ENCODE results near the gene ARMH4.

ARMH4 gene

DNA sequence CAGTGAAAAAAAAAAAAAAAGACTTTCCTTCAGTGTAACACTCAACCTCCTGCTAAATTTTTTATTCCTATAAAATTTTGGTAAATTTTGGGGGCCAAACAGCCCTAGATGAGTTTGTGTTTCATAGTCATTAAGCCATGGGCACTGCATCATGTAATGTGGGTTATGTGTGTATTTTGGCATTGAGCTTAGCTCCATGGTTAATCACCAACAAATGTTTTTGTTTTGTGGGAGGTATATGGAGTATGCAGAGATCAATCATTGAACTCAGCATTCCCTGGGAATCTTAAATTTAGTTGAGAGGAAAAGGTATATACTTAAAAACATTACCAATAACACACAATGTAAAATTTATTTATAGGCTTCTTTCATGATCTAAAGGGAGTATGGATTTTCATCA lies 8.5 kb upstream of the ARMH4 start:
- TF ChIP-seq POLR2AphosphoS5 (IDR thresholded peaks at IDR 0.05; ENCODE audit: low read depth, low read length) (no peak), SIN3A (IDR thresholded peaks at IDR 0.05; ENCODE audit: borderline replicate concordance, insufficient read depth, low read length) (no peak), TAF1 (IDR thresholded peaks at IDR 0.05; ENCODE audit: borderline replicate concordance, insufficient read depth, low read length) (no peak), FOXP2 (optimal IDR thresholded peaks at IDR 0.05; ENCODE audit: borderline replicate concordance, extremely low read depth, extremely low read length, insufficient read depth) (no peak)
- TF ChIP-seq, protein P1, sequence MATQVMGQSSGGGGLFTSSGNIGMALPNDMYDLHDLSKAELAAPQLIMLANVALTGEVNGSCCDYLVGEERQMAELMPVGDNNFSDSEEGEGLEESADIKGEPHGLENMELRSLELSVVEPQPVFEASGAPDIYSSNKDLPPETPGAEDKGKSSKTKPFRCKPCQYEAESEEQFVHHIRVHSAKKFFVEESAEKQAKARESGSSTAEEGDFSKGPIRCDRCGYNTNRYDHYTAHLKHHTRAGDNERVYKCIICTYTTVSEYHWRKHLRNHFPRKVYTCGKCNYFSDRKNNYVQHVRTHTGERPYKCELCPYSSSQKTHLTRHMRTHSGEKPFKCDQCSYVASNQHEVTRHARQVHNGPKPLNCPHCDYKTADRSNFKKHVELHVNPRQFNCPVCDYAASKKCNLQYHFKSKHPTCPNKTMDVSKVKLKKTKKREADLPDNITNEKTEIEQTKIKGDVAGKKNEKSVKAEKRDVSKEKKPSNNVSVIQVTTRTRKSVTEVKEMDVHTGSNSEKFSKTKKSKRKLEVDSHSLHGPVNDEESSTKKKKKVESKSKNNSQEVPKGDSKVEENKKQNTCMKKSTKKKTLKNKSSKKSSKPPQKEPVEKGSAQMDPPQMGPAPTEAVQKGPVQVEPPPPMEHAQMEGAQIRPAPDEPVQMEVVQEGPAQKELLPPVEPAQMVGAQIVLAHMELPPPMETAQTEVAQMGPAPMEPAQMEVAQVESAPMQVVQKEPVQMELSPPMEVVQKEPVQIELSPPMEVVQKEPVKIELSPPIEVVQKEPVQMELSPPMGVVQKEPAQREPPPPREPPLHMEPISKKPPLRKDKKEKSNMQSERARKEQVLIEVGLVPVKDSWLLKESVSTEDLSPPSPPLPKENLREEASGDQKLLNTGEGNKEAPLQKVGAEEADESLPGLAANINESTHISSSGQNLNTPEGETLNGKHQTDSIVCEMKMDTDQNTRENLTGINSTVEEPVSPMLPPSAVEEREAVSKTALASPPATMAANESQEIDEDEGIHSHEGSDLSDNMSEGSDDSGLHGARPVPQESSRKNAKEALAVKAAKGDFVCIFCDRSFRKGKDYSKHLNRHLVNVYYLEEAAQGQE (IDR thresholded peaks at IDR 0.05; ENCODE audit: insufficient read depth in 1 of 2, low read depth in 2 of 2, low read length in 2 of 2): no peak

DNA sequence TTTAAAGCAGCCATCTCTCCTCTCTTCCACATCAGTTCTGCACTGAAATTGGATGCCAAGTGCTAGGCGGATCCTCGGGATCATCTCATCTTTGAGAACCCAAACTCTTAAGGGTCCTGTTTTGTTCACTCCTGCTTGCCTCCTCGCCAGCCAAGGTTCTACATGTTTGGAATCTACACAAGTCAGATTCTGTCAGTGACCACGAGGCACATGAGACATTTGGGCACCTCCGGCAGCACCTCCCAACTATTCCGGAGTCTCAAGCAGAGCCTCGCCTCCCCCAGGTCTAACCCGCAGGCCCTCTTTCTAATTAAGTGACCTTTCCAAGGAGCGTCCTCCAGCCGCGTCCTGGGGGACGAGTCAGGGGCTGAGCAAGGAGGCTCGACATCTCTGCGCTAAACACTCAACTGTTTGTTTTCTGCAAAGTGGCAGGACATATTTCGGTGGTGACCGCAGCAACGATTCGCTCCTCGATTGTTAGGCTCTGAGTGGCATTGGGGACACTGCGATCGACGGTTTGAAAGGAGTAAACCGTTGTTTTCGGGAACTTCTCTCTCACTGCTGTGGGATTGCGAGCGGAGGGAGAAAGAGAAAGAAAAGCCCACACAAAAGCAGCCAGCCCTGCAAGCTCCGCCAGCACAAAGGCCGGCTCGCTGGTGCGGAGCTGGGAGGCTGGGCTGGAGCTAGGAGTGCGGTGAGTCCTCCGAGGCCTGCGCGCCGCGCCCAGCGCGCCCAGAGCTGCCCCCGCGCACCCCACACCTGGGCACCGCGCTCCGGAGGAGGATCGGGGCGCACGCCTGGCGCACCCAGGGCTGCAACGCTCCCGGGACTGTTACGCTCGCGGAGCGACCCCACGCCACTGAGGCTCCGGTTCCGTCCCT lies 640 bp downstream of the ARMH4 start:
- TF ChIP-seq SIN3A (IDR thresholded peaks at IDR 0.05; ENCODE audit: borderline replicate concordance, insufficient read depth, low read length): no peak
- TF ChIP-seq, protein P1 (IDR thresholded peaks at IDR 0.05; ENCODE audit: insufficient read depth in 1 of 2, low read depth in 2 of 2, low read length in 2 of 2): no peak
- no peak for TF ChIP-seq POLR2AphosphoS5 (IDR thresholded peaks at IDR 0.05; ENCODE audit: low read depth, low read length)
- no peak for TF ChIP-seq TAF1 (IDR thresholded peaks at IDR 0.05; ENCODE audit: borderline replicate concordance, insufficient read depth, low read length)
- no peak for TF ChIP-seq FOXP2 (optimal IDR thresholded peaks at IDR 0.05; ENCODE audit: borderline replicate concordance, extremely low read depth, extremely low read length, insufficient read depth)

DNA sequence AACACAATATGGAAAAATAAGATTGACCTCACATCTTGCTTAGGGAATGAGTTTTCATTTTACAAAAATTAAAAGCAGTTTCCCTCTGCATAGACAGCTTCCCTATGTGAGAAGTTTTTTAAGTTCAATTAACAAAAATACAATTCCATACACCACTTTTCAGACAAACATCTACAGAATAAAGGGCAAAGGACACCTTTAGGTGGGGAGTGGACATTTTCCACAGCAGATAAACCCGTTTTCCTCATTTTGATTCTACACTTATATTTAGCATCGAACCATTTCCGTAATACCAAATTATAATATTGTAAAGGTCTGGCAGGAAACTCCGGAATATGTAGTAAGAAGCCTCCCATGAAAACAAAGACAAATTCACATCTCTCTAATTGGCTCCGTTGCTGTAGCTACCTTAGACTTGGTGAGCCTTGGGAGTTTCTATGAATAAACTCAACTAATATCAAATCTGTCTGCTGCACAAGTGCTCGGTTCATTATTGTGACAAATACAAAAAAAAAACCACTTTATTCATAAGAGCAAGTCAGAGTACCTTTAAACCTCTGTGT lies 1.7 kb downstream of the ARMH4 start:
- TF ChIP-seq SIN3A (IDR thresholded peaks at IDR 0.05; ENCODE audit: borderline replicate concordance, insufficient read depth, low read length): no peak
- TF ChIP-seq, protein P1 (IDR thresholded peaks at IDR 0.05; ENCODE audit: insufficient read depth in 1 of 2, low read depth in 2 of 2, low read length in 2 of 2): no peak
- no peak for TF ChIP-seq TAF1 (IDR thresholded peaks at IDR 0.05; ENCODE audit: borderline replicate concordance, insufficient read depth, low read length)
- TF ChIP-seq FOXP2 (optimal IDR thresholded peaks at IDR 0.05; ENCODE audit: borderline replicate concordance, extremely low read depth, extremely low read length, insufficient read depth): no peak
- TF ChIP-seq POLR2AphosphoS5 (IDR thresholded peaks at IDR 0.05; ENCODE audit: low read depth, low read length): no peak

DNA sequence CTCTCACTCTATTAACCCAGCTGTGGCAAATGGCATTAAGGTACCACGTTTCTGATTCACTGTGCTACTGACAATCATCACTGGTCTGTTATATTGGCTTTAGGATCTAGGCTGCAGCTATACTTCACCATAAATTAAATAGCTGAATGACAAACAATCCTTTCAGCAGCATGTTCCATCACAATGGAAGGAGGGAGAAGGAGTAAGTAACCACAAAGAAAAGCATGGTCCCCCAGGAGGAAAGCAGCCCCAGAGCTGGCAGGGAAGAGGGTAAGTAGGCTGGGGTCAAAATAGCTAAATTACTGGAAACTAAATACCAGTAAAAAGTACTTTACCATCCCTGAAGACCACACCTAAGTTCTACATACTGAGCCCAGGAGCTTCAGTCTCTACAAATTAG lies 2.8 kb downstream of the ARMH4 start:
- no peak for TF ChIP-seq FOXP2 (optimal IDR thresholded peaks at IDR 0.05; ENCODE audit: borderline replicate concordance, extremely low read depth, extremely low read length, insufficient read depth)
- TF ChIP-seq SIN3A (IDR thresholded peaks at IDR 0.05; ENCODE audit: borderline replicate concordance, insufficient read depth, low read length): no peak
- TF ChIP-seq POLR2AphosphoS5 (IDR thresholded peaks at IDR 0.05; ENCODE audit: low read depth, low read length): no peak
- TF ChIP-seq, protein P1 (IDR thresholded peaks at IDR 0.05; ENCODE audit: insufficient read depth in 1 of 2, low read depth in 2 of 2, low read length in 2 of 2): no peak
- TF ChIP-seq TAF1 (IDR thresholded peaks at IDR 0.05; ENCODE audit: borderline replicate concordance, insufficient read depth, low read length): no peak
